ENCODE results near the gene NR2F1-AS1.

The NR2F1-AS1 gene

GRCh38 chr5:93586736-93587596 lies 5.9 kb upstream of the NR2F1-AS1 start:
- no peak overlapping the region for H3K27ac ChIP-seq
- TF ChIP-seq CTCF (conservative IDR thresholded peaks at IDR 0.05): no peak

- peak overlapping the region; percentile 70; the same call in 1 of the 2 replicates for H3K27ac ChIP-seq
These were observed 4.9 kb upstream of the NR2F1-AS1 start for GRCh38 chr5:93585767-93586385.

GRCh38 chr5:93585041-93585766 lies 4.2 kb upstream of the NR2F1-AS1 start:
- no peak for TF ChIP-seq CTCF (conservative IDR thresholded peaks at IDR 0.05)
- H3K27ac ChIP-seq: peak overlapping the region; percentile 70; the same call in 1 of the 2 replicates

More at GRCh38 chr5:93585767-93586385, 4.9 kb upstream of the NR2F1-AS1 start:
- no peak for TF ChIP-seq CTCF (conservative IDR thresholded peaks at IDR 0.05)

- peak overlapping the region; percentile 70 for H3K27ac ChIP-seq
- TF ChIP-seq CTCF (conservative IDR thresholded peaks at IDR 0.05): no peak
These were observed 3.6 kb upstream of the NR2F1-AS1 start for GRCh38 chr5:93584596-93585040.

- H3K27ac ChIP-seq: peak overlapping the region; percentile 70
These were observed 3.0 kb upstream of the NR2F1-AS1 start for GRCh38 chr5:93583768-93584595.

GRCh38 chr5:93583439-93583767 lies 2.4 kb upstream of the NR2F1-AS1 start:
- H3K27ac ChIP-seq: peak overlapping the region; percentile 70
- TF ChIP-seq CTCF (conservative IDR thresholded peaks at IDR 0.05): no peak

More at GRCh38 chr5:93583768-93584595, 3.0 kb upstream of the NR2F1-AS1 start:
- no peak for TF ChIP-seq CTCF (conservative IDR thresholded peaks at IDR 0.05)
